NCI-H1092 (cell line): ENCODE measurements around the gene CYP2A6.
"Not testable (repeated sequence)": the region's sequence is repeated elsewhere in the genome, so short reads cannot be mapped to it uniquely, and the experiment has no call there.

Experiments used
- DNase-seq: peaks from one replicate; lab custom pipeline; 2025; lab: John Stamatoyannopoulos, UW

The CYP2A6 gene

GRCh38 chr19:40846722-40847121 is 3.5 kb downstream of the CYP2A6 start:
- not testable (repeated sequence) for DNase-seq

- not testable (repeated sequence) for DNase-seq
Observed at GRCh38 chr19:40843653-40844052, 6.6 kb downstream of the CYP2A6 start.

GRCh38 chr19:40842997-40843652 is 7.1 kb downstream of the CYP2A6 start:
- not testable (repeated sequence) for DNase-seq

- DNase-seq, result not testable (repeated sequence)
Observed at GRCh38 chr19:40842012-40842411, 8.2 kb downstream of the CYP2A6 start.

GRCh38 chr19:40838477-40838876 is 11.8 kb downstream of the CYP2A6 start:
- DNase-seq, result not testable (repeated sequence)

GRCh38 chr19:40836754-40837429 is 13.4 kb downstream of the CYP2A6 start:
- no peak for DNase-seq

- DNase-seq, result not testable (repeated sequence)
Observed at GRCh38 chr19:40833728-40834533, 16.3 kb downstream of the CYP2A6 start.

- DNase-seq, result not testable (repeated sequence)
Observed at GRCh38 chr19:40832431-40832790, 17.8 kb downstream of the CYP2A6 start.

GRCh38 chr19:40831502-40832430 is 18.5 kb downstream of the CYP2A6 start:
- DNase-seq, result no peak

GRCh38 chr19:40830741-40831140 is 19.5 kb downstream of the CYP2A6 start:
- not testable (repeated sequence) for DNase-seq

- DNase-seq, result no peak
Observed at GRCh38 chr19:40829205-40829604, 21.0 kb downstream of the CYP2A6 start.

- DNase-seq, result no peak
Observed at GRCh38 chr19:40827386-40828247, 22.6 kb downstream of the CYP2A6 start.

- not testable (repeated sequence) for DNase-seq
Observed at GRCh38 chr19:40826699-40827385, 23.4 kb downstream of the CYP2A6 start.

- not testable (repeated sequence) for DNase-seq
Observed at GRCh38 chr19:40826312-40826698, 23.9 kb downstream of the CYP2A6 start.

GRCh38 chr19:40825460-40826095 is 24.7 kb downstream of the CYP2A6 start:
- DNase-seq, result not testable (repeated sequence)

GRCh38 chr19:40824916-40825315 is 25.3 kb downstream of the CYP2A6 start:
- not testable (repeated sequence) for DNase-seq

- not testable (repeated sequence) for DNase-seq
Observed at GRCh38 chr19:40822704-40823553, 27.3 kb downstream of the CYP2A6 start.

- DNase-seq, result no peak
Observed at GRCh38 chr19:40822161-40822560, 28.1 kb downstream of the CYP2A6 start.
